22Rv1 (cell line): Measurements from ENCODE around the gene CCL4.

Experiments used
- ZFX ChIP-seq: fragments of 450-650 bp; IDR thresholded peaks from 2 replicates; pipeline ENCODE4 v1.6.1; 2017; ENCODE audit warnings: antibody characterized with exemption, borderline replicate concordance
- TF ChIP-seq, protein P1 (sequence below): fragments of 450-650 bp; IDR thresholded peaks from 2 replicates; pipeline ENCODE4 v1.5.1; 2017; ENCODE audit warnings: mild to moderate bottlenecking

DNA sequence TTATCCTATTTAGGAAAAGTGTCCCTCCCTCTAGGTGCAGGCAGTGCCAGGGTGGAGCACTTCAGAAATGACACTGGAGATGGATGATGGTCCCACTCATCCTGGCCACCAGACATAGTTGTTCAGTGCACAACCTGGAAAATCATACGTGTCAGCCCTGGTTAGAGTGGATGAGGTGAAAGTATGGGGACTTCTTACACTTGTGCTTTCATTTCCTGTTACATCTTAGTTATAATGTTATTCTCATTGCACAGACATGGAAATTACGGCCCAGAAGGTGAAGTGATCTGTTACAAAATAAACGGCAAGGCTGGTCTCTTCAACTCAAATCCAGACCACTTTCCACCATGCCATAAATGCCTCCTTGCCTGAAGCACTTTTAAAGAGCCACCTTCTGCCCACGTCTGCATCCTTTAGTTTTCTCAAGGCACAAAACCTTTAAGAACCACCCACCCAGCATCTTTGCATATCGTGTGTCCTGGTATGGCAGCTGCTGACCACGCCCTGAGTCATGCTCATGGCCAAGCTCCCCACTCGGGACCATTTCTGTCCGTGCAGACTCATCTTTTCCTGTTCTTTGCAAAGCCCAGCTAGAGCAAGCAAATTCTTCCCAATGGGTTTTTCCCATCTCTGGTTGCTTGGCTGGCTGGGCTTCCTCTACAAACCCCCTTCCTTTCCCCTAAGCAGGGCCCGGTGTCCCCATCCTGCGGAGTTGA is 50.4 kb downstream of the CCL4 start:
- TF ChIP-seq, protein P1, sequence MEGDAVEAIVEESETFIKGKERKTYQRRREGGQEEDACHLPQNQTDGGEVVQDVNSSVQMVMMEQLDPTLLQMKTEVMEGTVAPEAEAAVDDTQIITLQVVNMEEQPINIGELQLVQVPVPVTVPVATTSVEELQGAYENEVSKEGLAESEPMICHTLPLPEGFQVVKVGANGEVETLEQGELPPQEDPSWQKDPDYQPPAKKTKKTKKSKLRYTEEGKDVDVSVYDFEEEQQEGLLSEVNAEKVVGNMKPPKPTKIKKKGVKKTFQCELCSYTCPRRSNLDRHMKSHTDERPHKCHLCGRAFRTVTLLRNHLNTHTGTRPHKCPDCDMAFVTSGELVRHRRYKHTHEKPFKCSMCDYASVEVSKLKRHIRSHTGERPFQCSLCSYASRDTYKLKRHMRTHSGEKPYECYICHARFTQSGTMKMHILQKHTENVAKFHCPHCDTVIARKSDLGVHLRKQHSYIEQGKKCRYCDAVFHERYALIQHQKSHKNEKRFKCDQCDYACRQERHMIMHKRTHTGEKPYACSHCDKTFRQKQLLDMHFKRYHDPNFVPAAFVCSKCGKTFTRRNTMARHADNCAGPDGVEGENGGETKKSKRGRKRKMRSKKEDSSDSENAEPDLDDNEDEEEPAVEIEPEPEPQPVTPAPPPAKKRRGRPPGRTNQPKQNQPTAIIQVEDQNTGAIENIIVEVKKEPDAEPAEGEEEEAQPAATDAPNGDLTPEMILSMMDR = no peak
- TF ChIP-seq ZFX = no peak
